ENCODE results near the gene KCNJ12.

DNA sequence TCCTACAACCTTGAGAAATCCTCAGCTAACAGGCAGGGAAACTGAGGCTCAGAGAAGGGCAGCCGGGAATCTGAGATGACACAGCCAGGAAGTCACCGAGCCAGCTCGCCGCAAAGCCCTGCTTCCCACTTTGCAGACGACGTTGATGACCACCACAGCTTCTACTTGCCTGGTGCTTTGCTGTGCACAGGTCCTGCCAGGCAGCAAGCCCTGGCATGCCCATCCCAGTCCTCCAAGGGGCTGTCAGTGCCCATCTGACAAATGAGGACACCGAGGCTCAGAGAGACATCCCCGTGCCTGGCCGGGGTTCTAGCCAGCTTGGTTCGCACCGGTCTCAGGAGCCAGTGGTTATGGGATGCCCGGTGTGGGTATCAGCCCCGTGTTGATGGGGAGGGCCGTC lies 20.1 kb downstream of the KCNJ12 start:
- TF ChIP-seq, protein P1, sequence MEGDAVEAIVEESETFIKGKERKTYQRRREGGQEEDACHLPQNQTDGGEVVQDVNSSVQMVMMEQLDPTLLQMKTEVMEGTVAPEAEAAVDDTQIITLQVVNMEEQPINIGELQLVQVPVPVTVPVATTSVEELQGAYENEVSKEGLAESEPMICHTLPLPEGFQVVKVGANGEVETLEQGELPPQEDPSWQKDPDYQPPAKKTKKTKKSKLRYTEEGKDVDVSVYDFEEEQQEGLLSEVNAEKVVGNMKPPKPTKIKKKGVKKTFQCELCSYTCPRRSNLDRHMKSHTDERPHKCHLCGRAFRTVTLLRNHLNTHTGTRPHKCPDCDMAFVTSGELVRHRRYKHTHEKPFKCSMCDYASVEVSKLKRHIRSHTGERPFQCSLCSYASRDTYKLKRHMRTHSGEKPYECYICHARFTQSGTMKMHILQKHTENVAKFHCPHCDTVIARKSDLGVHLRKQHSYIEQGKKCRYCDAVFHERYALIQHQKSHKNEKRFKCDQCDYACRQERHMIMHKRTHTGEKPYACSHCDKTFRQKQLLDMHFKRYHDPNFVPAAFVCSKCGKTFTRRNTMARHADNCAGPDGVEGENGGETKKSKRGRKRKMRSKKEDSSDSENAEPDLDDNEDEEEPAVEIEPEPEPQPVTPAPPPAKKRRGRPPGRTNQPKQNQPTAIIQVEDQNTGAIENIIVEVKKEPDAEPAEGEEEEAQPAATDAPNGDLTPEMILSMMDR (IDR thresholded peaks at IDR 0.05): no peak
- no peak for TF ChIP-seq EZH2phosphoT487 (IDR thresholded peaks at IDR 0.05)
- TF ChIP-seq EZH2 (IDR thresholded peaks at IDR 0.05): no peak
